NCI-H748 (cell line): ENCODE data around the gene DGCR8.

Experiments used
- DNase-seq: peaks from one replicate; lab custom pipeline; 2025; ENCODE audit not compliant: unreplicated experiment; lab: John Stamatoyannopoulos, UW

The DGCR8 gene

DNA sequence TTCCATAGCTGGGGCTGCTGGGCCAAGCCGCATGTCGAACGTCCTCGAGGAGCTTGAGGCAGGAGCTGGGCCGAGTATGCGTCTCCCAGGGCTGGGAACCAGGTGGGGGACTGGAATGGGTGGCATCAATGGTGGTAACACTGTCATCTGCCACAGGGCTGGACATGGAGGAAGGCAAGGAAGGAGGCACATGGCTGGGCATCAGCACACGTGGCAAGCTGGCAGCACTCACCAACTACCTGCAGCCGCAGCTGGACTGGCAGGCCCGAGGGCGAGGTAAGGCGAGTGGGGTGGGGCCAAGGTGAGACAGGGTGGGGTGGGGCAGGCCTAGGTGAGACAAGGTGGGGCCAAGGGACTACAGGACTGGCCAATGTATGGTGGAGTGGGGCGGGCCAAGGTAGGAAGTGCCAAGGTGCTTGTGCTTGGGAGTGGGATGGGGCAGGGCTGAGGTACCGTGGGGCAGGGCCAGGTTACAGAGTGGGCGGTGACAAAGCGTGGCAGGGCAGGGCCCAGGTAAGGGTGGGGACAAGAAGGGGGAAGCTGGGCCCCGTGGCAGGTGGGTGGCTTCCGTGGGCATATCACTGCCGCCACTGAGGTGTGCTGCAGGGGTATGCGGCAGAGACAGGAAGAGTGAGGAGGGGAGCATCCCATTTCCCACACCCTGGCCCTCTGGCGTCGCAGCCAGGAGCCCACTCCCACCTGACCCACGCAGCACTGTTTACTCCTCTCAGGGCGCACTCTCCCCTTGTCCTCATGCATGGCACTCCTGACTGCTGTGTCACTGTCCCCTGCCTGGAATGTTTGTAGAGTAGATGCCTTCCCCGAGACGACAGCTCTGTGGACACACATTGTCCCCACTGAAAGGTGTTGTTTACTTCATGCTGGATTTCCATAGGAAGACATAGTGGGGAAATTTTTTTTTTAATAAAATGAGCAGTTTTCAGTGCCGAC is 27.5 kb upstream of the DGCR8 start:
- no peak for DNase-seq

DNA sequence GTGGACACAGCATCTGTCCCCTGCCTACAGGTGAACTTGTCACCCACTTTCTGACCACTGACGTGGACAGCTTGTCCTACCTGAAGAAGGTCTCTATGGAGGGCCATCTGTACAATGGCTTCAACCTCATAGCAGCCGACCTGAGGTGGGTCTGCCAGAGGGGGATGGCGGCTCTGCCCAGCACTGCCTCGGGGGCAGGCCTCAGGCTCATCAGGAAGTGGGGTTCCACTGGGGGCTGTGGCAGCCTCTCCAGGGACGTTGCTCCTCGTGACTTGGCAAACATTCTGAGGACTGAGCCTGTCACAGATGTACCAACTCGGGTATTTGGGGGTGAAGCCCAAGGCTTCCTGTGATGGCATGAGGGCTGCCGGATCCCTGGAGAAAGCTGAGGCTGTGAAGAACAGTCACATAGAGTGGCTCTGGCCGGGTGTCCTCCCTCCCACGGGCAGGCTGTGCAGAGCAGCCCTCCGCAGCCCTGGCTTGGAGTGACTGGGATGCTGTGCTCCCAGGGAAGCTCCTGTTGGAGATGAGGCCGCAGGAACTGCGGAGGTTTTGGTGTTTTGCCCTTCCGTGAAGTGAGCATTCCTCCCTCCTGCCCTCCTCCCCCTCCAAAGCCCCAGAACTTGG is 26.5 kb upstream of the DGCR8 start:
- no peak for DNase-seq

DNA sequence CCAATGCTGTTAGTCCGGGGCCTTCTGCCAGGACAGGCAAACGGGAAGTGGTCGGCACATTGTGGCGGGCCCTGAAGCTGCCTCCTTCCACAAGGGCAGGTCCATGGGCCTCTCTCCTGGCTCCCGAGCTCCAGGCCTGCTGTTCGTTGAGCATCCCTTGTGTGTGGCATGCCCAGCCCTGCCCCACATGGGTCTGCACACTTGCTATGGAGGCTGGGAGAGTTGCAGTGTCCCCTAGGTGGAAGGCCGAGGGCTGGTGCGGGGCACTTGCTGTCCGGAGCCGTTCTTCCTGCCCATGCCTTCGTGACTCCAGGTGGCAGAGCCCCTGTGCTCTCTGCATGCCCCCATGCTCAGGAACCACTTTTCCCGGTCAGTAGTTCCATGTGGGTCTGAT is 26.0 kb upstream of the DGCR8 start:
- DNase-seq, result no peak

DNA sequence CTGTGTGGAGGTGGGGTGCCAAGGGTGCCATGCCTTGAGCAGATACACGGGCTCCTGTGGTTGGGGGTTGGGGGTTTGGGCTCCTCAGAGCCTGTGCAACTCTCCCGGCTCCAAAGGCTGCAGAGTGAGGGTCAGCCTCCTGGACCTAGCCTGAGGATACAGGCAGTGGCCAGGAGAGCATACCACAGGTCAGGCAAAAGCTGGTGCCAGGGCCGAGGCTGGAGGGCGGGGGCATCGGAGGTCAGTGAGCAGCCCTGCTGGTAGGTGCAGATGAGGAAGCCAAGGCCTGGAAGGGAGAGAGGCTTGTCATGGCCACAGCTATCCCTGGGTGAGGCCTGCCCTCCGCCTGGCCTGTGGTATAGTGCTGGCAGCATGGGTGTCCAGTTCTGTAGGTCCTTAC is 25.6 kb upstream of the DGCR8 start:
- DNase-seq, result no peak

DNA sequence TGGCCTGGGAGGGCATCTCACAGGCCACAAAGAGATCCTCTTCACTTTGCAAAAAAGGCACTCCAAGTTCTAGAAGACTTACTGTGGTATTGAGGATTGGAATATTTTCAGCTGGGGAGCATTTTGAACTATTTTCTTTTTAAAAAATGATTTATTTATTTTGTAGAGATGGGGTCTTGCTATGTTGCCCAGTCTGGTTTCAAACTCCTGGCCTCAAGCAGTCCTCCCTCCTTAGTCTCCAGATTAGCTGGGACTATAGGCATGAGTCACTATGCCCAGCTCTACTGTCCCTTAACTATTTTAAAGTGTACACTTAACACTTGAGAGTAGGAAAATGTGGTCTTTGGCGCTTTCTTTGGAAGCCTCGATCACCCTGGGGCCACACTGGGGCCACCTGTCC is 24.9 kb upstream of the DGCR8 start:
- DNase-seq, result no peak

- DNase-seq, result no peak
Observed at GRCh38 chr22:20055654-20056053, 24.4 kb upstream of the DGCR8 start.

DNA sequence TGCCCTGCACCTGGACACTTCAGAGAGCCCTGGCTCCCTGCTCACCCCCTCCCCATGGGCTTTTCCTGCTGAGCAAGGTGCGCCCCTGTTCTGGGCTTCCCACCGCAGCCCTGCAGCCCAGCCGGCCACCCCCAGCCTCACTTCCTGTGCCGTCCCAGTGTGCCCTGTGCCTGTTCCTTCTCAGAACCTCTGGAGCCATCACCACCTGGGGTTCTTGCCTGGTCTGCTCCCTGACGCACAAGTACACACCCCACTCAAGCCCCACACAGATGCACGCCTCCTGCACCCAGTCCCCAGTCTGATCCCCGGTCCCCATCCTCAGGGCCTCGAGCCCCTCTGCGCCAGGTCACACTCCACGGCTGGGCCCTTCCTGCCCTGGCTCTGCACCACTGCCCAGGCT is 23.9 kb upstream of the DGCR8 start:
- no peak for DNase-seq

DNA sequence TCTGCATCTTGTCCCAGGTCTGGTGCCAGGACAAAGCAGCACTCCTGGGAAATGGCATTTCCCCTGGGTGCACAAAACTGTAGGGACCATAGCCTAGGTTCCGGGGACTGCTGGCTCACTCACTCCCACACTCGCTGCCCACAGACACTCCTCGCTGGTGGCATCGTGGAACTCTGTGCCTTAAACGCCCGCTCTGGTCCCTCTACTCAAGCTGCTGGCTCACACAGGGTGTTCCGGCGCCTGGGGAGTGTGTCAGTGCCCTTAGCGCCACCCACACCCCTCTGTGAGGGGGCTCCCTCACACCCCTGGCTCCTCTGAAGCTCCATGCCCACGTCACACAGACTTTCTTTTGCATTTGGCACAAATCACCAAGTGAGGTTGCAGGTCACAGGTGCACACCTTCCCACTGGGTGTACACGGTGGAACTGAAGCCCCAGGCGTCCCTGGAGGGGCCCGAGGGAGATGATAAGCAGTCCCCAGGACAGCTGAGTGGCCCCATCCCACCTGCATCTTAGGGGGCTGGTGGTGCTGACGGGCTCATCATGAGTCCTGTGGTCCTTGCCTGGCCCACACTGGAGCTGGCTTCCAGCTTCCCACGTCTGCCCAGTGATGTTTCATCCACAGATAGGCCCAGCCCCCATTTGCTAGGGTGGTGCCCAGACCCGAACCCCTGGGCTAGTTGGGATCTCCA is 23.2 kb upstream of the DGCR8 start:
- no peak for DNase-seq

GRCh38 chr22:20057596-20058268 is 22.3 kb upstream of the DGCR8 start:
- no peak for DNase-seq

DNA sequence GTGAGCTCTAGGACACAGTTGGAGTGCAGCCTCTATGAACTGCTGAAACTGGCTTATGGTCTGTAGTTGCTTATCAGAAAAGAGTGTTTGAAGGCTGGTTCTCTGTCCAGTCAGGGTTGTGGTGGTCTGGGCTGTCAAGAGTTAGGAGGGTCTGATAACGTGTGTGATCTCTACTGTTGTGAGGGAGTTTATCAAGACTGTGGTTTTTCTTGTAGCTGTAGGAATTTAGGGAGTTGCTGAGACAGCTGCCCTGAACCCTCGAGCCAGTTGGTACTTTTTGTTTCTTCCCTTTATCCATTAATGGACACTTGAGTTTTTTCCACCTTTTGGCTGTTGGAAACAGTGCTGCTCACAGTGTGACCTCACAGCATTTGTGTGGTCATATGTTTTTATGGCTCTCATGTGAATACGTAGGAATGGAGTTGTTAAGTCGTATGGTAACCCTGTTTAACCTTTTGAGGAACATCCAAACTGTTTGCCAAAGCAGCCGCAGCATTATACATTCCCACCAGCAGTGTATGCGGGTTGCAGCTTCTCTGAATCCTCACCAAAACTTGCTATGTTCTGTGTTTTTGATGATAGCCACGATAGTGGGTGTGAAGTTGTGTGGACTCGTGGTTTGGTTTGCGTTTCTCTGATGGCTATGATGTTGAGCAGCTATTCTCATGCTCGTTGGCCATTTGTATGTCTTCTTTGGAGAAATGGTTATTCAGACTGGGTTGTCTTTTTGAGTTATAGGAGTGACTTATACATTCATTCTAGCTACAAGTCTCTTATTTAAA is 20.9 kb upstream of the DGCR8 start:
- DNase-seq, result no peak

GRCh38 chr22:20060700-20061480 is 19.2 kb upstream of the DGCR8 start:
- no peak for DNase-seq

GRCh38 chr22:20061481-20061861 is 18.6 kb upstream of the DGCR8 start:
- no peak for DNase-seq

GRCh38 chr22:20062043-20062765 is 17.8 kb upstream of the DGCR8 start:
- no peak for DNase-seq

DNA sequence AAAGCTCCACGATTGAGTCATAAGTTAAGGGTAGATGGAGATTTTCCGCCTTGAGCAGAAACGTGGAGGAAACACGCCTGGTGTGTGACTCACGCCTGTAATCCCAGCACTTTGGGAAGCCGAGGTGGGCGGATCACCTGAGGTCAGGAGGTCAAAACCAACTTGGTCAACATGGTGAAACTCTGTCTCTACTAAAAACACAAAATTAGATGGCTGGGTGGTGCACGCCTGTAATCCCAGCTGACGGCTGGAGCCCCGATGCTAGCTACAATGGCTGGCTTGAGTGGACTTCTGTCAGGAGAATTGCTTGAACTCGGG is 17.3 kb upstream of the DGCR8 start:
- DNase-seq, result no peak

GRCh38 chr22:20063271-20064139 is 16.5 kb upstream of the DGCR8 start:
- DNase-seq, result no peak

DNA sequence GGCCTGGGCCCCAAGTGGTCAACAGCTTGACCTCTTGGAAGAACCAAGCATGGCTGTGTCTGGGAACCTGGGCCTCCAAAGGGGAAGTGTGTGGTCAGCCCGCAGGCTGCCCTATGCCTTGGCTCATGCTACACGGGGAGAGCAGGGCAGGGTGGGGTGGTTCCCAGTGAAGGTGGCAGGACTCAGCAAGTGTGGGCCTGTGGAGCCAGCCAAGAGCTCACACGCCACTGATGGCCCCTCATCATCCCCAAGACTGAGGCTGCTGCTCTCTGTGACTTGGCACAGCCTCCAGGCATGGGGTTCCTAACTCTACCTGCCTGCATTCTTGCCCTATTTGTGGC is 15.9 kb upstream of the DGCR8 start:
- DNase-seq, result no peak

DNA sequence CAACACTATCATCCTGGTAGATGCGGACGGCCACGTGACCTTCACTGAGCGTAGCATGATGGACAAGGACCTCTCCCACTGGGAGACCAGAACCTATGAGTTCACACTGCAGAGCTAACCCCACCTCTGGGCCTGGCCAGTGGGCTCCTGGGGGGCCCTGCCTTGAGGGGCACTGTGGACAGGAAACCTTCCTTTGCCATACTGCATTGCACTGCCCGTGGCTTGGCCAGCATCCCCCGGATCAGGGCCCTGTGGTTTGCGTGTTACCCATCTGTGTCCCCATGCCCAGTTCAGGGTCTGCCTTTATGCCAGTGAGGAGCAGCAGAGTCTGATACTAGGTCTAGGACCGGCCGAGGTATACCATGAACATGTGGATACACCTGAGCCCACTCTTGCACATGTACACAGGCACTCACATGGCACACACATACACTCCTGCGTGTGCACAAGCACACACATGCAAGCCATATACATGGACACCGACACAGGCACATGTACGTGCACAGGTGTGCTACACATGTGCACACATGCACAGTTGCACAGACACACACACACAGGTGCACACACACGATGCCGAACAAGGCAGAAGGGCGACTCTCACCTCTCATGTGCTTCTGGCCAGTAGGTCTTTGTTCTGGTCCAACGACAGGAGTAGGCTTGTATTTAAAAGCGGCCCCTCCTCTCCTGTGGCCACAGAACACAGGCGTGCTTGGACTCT is 15.3 kb upstream of the DGCR8 start:
- DNase-seq, result no peak
